HG02642 (cell line): ENCODE data around the gene ERCC2.

Source experiments
- ATAC-seq: cut with Tn5 transposase; IDR thresholded peaks from one replicate; pipeline ENCODE4 v1.9.1; 2021; ENCODE audit warnings: mild to moderate bottlenecking; ENCODE audit not compliant: unreplicated experiment, poor library complexity

ERCC2 gene

GRCh38 chr19:45402298-45403061 lies 32.1 kb upstream of the ERCC2 start:
- no peak for ATAC-seq

- ATAC-seq: no peak
Observed at GRCh38 chr19:45401815-45402214, 31.4 kb upstream of the ERCC2 start.

GRCh38 chr19:45400192-45400591 lies 29.8 kb upstream of the ERCC2 start:
- no peak for ATAC-seq

GRCh38 chr19:45395821-45396617 lies 25.6 kb upstream of the ERCC2 start:
- ATAC-seq: no peak

DNA sequence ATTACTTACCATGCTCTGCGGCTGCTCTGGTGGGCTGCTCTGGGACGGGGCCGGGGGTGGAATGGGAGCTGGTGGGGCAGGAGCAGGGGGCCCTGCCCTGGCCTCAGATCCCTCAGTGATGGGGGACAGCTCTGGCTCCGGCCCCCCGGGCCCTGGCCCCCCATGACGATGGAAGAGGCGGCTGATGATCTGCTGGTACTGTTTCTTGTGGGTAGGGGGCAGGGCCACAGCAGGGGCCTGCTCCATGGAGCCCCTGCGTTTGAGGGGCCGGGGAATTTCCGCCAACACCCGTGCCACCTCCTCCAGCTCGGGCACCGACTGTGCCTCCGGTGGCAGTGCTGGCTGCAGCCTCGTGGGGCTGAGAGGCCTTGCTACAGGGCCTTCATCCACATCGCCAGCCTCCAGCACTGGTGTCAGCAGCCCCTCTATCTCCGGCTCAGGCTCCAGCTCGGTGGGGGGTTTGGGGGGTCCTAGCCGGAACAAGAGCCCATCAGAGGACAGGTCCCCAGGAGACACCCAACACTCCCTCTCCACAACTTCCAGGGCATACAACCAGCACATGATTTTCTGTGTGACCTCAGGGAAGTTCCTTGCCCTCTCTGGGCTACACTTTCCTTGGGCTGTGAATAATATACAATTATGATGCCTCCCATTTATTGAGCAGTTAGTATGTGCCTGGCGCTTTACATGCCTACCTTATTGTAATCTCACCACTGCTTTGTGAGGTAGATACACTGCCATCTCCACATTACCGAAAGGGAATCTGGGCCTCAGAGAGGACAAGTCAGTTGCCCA lies 21.7 kb upstream of the ERCC2 start:
- no peak for ATAC-seq

DNA sequence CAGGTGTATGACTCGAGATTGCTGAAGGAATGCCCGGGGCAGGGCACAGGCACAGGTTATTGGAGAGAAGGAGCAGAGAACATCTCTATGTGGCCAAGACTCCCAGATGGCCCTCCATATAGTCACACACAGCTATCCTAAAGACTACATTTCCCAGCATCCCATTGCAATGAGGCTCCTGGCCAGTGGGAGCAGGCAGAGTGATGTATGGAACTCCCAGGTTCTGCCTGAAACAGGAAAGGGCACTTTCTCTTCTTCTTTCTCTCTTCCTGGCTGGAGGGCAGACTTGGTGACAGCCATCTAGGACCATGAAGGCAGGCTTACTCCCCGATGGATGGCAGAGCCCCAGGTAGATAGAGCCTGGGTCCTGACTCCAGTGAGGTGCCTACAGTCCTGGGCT lies 21.0 kb upstream of the ERCC2 start:
- no peak for ATAC-seq

DNA sequence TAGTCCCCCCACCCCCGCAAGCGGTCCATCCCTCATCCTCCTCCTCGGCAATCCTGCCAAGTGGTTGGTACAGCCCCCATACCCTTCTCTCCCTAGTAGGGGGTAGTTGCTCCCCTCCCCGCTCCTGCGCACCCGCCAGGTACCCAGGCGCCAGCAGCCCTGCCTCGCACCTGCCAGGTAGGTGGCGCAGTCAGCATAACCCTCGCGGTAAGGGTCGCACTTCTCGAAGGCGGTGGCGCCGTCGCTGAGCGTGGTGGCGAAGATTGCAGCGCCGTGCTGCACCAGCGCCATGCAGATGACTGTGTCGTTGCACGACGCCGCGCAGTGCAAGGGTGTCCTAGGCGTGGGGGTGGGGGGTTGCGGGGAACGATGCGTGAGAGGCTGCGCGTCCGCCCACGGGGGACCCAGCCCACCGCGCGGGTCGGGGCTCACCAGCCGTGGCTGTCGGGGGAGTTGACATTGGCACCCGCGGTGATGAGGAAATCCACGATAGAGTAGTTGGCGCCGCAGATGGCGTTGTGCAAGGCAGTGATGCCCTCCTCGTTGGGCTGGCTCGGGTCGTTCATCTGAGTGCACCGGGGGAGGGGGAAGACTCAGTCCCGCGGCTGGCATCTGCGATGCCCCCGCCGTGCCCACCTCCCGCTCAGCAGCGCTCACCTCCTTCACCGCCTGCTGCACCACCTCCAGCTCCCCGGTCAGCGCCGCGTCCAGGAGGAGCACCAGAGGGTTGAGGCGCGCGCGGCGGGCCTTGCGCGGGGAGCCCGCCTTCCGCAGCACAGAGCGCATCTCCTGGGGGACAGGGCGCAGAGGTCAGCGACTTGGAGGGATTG lies 15.2 kb upstream of the ERCC2 start:
- no peak for ATAC-seq

DNA sequence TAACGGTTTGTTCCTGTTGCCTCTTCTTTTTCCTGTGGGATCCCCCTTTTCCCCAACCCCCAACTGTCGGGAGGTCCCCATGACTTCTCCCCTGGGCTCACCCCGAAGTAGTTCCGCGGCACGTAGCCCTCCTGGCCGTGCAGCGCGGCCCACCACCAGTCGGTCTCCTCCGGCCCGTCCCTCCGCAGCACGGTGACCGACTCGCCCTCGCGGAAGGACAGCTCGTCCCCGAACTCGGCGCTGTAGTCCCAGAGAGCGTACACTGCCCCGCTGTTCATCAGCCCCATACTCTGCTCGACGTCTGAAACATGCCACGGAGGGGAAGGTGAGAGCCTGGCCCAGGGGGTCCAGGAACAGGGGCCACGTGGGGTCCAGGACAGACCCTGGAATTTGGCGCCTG lies 12.1 kb upstream of the ERCC2 start:
- no peak for ATAC-seq

DNA sequence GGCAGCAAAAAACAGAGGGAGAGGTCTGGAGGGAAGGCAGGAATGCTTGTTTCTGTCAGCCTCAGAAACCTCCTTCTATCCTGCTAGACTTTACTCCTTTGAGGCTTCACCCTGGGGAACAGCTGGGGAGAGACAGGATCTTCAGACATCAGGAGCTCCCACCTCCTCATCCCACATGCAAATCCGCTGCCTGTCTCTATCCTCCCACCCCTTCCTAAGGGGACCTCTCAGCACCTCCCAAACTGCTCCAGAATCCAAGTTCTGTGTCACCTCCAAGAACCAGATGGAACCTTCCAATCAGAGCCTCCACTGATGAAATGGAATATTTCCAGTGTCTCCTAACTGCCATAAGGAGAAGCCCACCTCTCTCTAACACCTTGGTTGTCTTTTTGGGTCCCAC lies 9.7 kb upstream of the ERCC2 start:
- ATAC-seq: no peak

- no peak for ATAC-seq
Observed at GRCh38 chr19:45376045-45376724, 5.8 kb upstream of the ERCC2 start.

- ATAC-seq: no peak
Observed at GRCh38 chr19:45368737-45369340, 1.5 kb downstream of the ERCC2 start.

DNA sequence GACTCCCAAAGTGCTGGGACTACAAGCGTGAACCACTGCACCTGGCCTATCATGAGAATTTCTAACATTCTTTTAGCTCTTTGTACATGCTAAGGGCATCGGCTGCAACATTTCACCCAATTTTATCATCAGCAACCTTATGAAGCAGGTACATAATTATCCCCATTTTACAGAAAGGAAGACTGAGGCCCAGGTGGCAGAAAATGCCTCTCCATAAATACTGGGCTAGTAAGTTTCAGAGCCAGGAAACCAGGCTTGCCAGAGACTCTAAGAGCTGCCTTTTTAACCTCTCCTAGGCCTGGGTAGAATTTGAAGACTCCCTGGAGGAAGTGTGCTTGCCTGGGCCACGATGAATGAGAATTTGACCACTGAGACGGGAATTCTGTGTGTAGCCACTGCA lies 2.2 kb downstream of the ERCC2 start:
- no peak for ATAC-seq

DNA sequence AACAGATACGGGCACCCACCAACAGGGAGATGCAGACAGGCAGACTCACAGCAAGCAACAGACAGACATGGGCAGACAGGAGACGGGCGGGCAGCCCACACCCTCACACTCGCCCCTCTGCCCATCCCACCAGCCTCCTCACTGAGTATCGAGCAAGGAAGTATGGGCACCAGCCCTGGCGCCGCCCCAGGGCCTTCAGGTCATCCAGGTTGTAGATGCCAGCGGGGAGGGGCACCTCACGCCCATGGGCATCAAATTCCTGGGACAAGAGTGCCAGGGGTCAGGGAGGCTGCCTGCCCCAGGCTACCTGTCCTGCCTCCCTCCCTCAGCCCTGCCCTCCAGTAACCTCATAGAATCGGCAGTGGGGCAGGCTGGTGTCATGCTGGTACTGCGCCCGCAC lies 5.7 kb downstream of the ERCC2 start:
- no peak for ATAC-seq

GRCh38 chr19:45363861-45364459 lies 6.4 kb downstream of the ERCC2 start:
- no peak for ATAC-seq

- ATAC-seq: no peak
Observed at GRCh38 chr19:45362291-45362690, 8.1 kb downstream of the ERCC2 start.

DNA sequence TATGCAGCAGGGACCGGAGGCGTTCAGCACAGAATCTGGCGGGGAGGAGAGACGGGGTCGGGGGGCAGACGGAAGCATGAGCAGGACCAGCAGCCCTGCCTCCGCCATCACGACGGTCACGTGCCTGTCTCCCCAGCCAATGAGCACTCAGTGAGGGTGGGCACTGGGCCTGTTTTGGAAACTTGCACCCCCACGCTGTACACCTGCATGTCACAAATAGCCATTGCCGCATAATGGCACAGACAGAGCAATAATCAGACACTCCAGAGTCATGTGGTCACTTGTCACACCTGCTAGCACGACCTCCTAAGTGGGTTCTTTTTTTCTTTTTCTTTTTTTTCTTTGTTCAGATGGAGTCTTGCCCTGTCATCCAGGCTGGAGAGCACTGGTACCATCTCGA lies 8.8 kb downstream of the ERCC2 start:
- no peak for ATAC-seq

DNA sequence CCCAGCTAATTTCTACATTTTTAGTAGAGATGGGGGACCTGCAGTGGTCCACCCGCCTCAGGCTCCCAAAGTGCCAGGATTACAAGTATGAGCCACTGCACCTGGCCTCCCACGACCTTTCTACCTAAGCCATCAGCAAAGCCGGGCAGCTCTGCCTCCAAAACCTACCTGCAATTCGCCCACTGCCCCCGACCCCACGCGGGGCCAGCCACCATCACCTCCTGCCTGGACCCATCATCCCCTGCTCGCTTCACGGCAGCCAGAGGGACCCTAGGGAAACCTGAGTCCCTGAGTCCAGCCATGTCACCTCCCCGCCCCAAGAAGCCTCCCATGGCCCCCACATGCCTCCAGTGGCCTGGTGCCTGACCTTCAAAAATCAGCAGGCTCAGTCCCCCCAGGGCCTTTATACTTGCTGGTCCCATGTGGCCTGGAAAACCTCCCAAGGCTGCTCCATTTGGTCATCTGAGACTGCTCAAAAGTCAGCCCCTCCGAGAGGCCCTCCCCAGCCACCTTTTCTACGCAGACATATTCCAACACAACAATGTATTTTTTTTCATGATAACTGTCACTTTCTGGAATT lies 12.1 kb downstream of the ERCC2 start:
- ATAC-seq: no peak

DNA sequence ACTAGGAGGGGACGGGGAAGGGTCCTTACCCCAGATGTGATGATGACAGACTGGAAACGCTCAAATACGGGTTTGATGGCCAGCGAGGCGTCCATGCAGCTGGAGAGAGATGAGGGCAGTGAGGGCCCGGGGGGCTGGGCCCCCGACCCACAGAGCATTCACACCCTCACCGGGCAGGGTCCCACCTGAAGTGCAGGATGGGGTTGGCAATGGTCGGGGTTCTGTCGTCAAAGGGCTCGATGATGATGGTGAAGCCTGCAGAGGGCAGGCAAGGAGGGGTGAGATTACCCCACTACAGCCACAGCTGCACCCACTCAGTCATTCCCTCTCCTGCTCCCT lies 13.0 kb downstream of the ERCC2 start:
- ATAC-seq: no peak
